K562 (cell line): ENCODE data around the gene ITGBL1. TPM values are rescaled to one million over a fixed set of nuclear protein-coding genes. Genes with fewer than 3 reads are reported as not detected.

Experiments
- ATAC-seq: fragments of 200-7000 bp; cut with Tn5 transposase; 3 replicates; pipeline ENCODE4 v1.9.1; 2020; ENCODE audit warnings: moderate library complexity
- BruUV-seq: library from RNA; stranded (reverse); fragments of 400-500 nt; replicated peaks from 2 replicates; lab custom pipeline; 2021; lab: Mats Ljungman, UMichigan
- CTCF ChIA-PET: fragments of 300-600 bp; formaldehyde crosslinking; extraction: SDS; loops from one replicate; lab custom pipeline; 2021; ENCODE audit warnings: low intra/inter-chr PET ratio; lab: Yijun Ruan, JAX
- POLR2A ChIA-PET: fragments of 300-600, 350-650 bp; sonication (Branson Sonifier 250); formaldehyde crosslinking; extraction: SDS; loops from one replicate; lab custom pipeline; 2021; ENCODE audit warnings: antibody characterized with exemption, inconsistent platforms; lab: Yijun Ruan, JAX
- DNase-seq, 4 experiments: peaks; one replicate each; pipeline versions ENCODE4 v3.0.0 to v3.0.0-alpha.2; 2011 to 2018; ENCODE audit warnings: low spot score in 3 of 4, mixed read lengths in 3 of 4; ENCODE audit errors: extremely low read depth in 1 of 4
- FAIRE-seq: peaks from 2 replicates; lab custom pipeline; 2011; peaks lifted over from hg19 to GRCh38; lab: Jason Lieb, UNC
- H2AFZ ChIP-seq: 2 replicates; pipeline ENCODE4 v1.6.0; 2011; ENCODE audit warnings: low read depth, low read length, control low read depth, inconsistent platforms
- H3K27ac ChIP-seq: fragments of 200-600 bp; 3 replicates; pipeline ENCODE4 v1.8.0; 2011; ENCODE audit warnings: low read depth, mild to moderate bottlenecking, control low read depth, inconsistent platforms, low read length, moderate library complexity, mixed read lengths; ENCODE audit errors: extremely low read depth
- H3K27me3 ChIP-seq, 2 experiments: fragments of 300-600 bp in 1 of 2; 2 replicates in 1 of 2; 3 replicates in 1 of 2; pipeline versions ENCODE4 v1.6.0 to v1.8.0; 2011; ENCODE audit warnings: inconsistent platforms in 2 of 2, low read length in 2 of 2, mild to moderate bottlenecking in 1 of 2, mixed read lengths in 1 of 2, moderate library complexity in 1 of 2; ENCODE audit not compliant: control insufficient read depth in 2 of 2, insufficient read depth in 2 of 2
- H3K36me3 ChIP-seq: fragments of 300-600 bp; 3 replicates; pipeline ENCODE4 v1.8.0; 2011; ENCODE audit warnings: mild to moderate bottlenecking, low read length, inconsistent platforms; ENCODE audit not compliant: control insufficient read depth, insufficient read depth
- H3K4me1 ChIP-seq, 2 experiments: fragments of 200-600 bp in 1 of 2; replicated peaks in 1 of 2; 2 replicates in 1 of 2; 3 replicates in 1 of 2; pipeline versions ENCODE4 v1.5.1 to v1.8.0; 2011; ENCODE audit warnings: inconsistent platforms in 2 of 2, low read length in 2 of 2, mild to moderate bottlenecking in 1 of 2, mixed read lengths in 1 of 2, moderate library complexity in 1 of 2; ENCODE audit not compliant: control insufficient read depth in 2 of 2, insufficient read depth in 2 of 2
- H3K4me2 ChIP-seq: 2 replicates; pipeline ENCODE4 v1.6.1; 2011; ENCODE audit warnings: low read length, control low read depth, inconsistent platforms, mixed read lengths; ENCODE audit not compliant: insufficient read depth
- H3K4me3 ChIP-seq: fragments of 200-600 bp; sonication (generic), shearing (Covaris generic); 2 replicates; pipeline ENCODE4 v1.5.1; 2016; ENCODE audit warnings: control low read depth, inconsistent platforms
- H3K79me2 ChIP-seq: fragments of 200-600 bp; 3 replicates; pipeline ENCODE4 v1.8.0; 2011; ENCODE audit warnings: low read length, inconsistent platforms; ENCODE audit not compliant: control insufficient read depth, insufficient read depth
- H3K9ac ChIP-seq, 2 experiments: 2 replicates each; pipeline versions ENCODE4 v1.6.0 to v1.6.1; 2011; ENCODE audit warnings: low read depth in 2 of 2, low read length in 2 of 2, control low read depth in 1 of 2, inconsistent platforms in 1 of 2, mild to moderate bottlenecking in 1 of 2, mixed read lengths in 1 of 2; ENCODE audit not compliant: insufficient read depth in 1 of 2
- H3K9me1 ChIP-seq: one replicate; pipeline ENCODE4 v1.6.0; 2011; ENCODE audit warnings: inconsistent platforms, mild to moderate bottlenecking, low read length, moderate library complexity; ENCODE audit not compliant: control insufficient read depth, insufficient read depth
- H3K9me3 ChIP-seq: replicated peaks from 2 replicates; pipeline ENCODE4 v1.5.1; 2011; ENCODE audit warnings: low read depth, low read length, inconsistent platforms; ENCODE audit not compliant: control insufficient read depth, insufficient read depth
- H4K20me1 ChIP-seq: replicated peaks from 2 replicates; pipeline ENCODE4 v1.6.1; 2011; ENCODE audit warnings: low read length, inconsistent platforms, mixed read lengths; ENCODE audit not compliant: control insufficient read depth, insufficient read depth
- ATF3 ChIP-seq, 2 experiments: fragments of 450-650 bp in 1 of 2; sonication (generic) in 1 of 2; formaldehyde crosslinking in 1 of 2; IDR thresholded peaks in 1 of 2; conservative IDR thresholded peaks in 1 of 2; 2 replicates each; pipeline versions ENCODE4 v1.6.1 to v1.8.1; 2016 to 2023; ENCODE audit warnings: mild to moderate bottlenecking in 2 of 2, moderate library complexity in 2 of 2, inconsistent platforms in 1 of 2, missing genetic modification reagents in 1 of 2
- CREB3L1 ChIP-seq: fragments of 450-650 bp; IDR thresholded peaks from 2 replicates; pipeline ENCODE4 v1.6.1; 2014; ENCODE audit warnings: low read depth, mild to moderate bottlenecking, moderate library complexity, borderline replicate concordance
- MLLT1 ChIP-seq, 2 experiments: fragments of 450-650 bp; IDR thresholded peaks; 2 replicates each; pipeline ENCODE4 v1.6.1; 2016
- NONO ChIP-seq, 2 experiments: fragments of 200-400 bp in 1 of 2; fragments of 450-650 bp in 1 of 2; formaldehyde crosslinking in 1 of 2; IDR thresholded peaks; 2 replicates each; pipeline ENCODE4 v1.6.1; 2017; ENCODE audit warnings: low read depth in 2 of 2, mild to moderate bottlenecking in 2 of 2, moderate library complexity in 2 of 2, low read length in 1 of 2
- PYGO2 ChIP-seq: fragments of 450-650 bp; IDR thresholded peaks from 2 replicates; pipeline ENCODE4 v1.6.1; 2016; ENCODE audit warnings: mild to moderate bottlenecking, missing genetic modification characterization, moderate library complexity, missing compliant biosample characterization
- SRSF3 ChIP-seq: fragments of 200-400 bp; formaldehyde crosslinking; IDR thresholded peaks from 2 replicates; pipeline ENCODE4 v1.6.1; 2016; ENCODE audit warnings: mild to moderate bottlenecking, low read length, moderate library complexity; ENCODE audit not compliant: insufficient read depth
- TAF7 ChIP-seq: fragments of 450-650 bp; IDR thresholded peaks from 2 replicates; pipeline ENCODE4 v1.6.1; 2016; ENCODE audit warnings: missing genetic modification characterization, missing compliant biosample characterization
- THRA ChIP-seq: fragments of 450-650 bp; IDR thresholded peaks from 2 replicates; pipeline ENCODE4 v1.6.1; 2017; ENCODE audit warnings: mild to moderate bottlenecking, moderate library complexity
- WGBS: fragments of 100-300 bp; shearing (Covaris generic); methylation state at CpG from one replicate; pipeline ENCODE4 v1.1.6; 2016; ENCODE audit warnings: low coverage, mixed read lengths; ENCODE audit not compliant: insufficient coverage; ENCODE audit errors: missing lambda C conversion rate; 5-methylcytosine and 5-hydroxymethylcytosine counted together
- in situ Hi-C: fragments of 300-500 bp; cut with MboI; formaldehyde crosslinking; loops from 4 replicates; pipeline ENCODE4 v1.15.0; 2018; ENCODE audit warnings: inconsistent platforms, mixed read lengths
- intact Hi-C: fragments of 100-400 bp; cut with micrococcal nuclease; formaldehyde crosslinking; loops from 2 replicates; pipeline ENCODE4 v1.14.2; 2022
- polyA plus RNA-seq, 8 experiments: library from polyadenylated mRNA; depleted of rRNA in 4 of 8; stranded (reverse) in 5 of 8; unstranded in 3 of 8; fragments of >200 nt; fragmentation: Nextera tagmentation in 2 of 8; fragmentation: Illumina TruSeq in 1 of 8; extraction: Ambion mirVana in 2 of 8; extraction: Trizol in 1 of 8; gene quantifications; 2 replicates each; pipeline versions ENCODE4 v1.2.1 to v1.2.3, GENCODE V29; 2011 to 2014; ENCODE audit warnings: inconsistent platforms in 1 of 8, missing spikeins in 1 of 8
- total RNA-seq, 7 experiments: library from RNA; depleted of rRNA in 6 of 7; stranded (reverse); fragments of >200 nt in 6 of 7; fragmentation: Illumina TruSeq in 2 of 7; extraction: Trizol in 2 of 7; gene quantifications; 2 replicates each; pipeline versions ENCODE4 v1.2.1 to v1.2.3, GENCODE V29; 2011 to 2021; ENCODE audit warnings: low replicate concordance in 1 of 7

The ITGBL1 gene
- total and polyA plus RNA-seq, 9 of the 15 experiments (the other 6 are each of a cell fraction or from before 2014, with no cell fraction given), result 0.04 to 0.73 (median 0.32) TPM; not detected in 1

- no peak for TF ChIP-seq CREB3L1
- TF ChIP-seq NONO (IDR thresholded peaks at IDR 0.05; ENCODE audit: low read depth in 2 of 2, low read length in 1 of 2), result no peak
These were observed 27.9 kb upstream of the ITGBL1 start (continued) for GRCh38 chr13:101424381-101425155.

- Histone ChIP-seq H3K36me3 (no peaks in the 10 kb centered on the region), H3K27me3 (no peaks in the 10 kb centered on the region), H3K9ac (no peak overlapping the region), H3K27ac (no peak overlapping the region), H3K4me1 (no peaks in the 10 kb centered on the region), H4K20me1 (no peaks in the 10 kb centered on the region), H3K9me3 (no peaks in the 10 kb centered on the region), H2AFZ (no peak overlapping the region), H3K4me3 (no peak overlapping the region), H3K79me2 (no peaks in the 10 kb centered on the region), H3K9me1 (no peaks in the 10 kb centered on the region), H3K4me2 (no peak overlapping the region)
- no peak for ATAC-seq
- no peak for DNase-seq
- CTCF ChIA-PET, result no interaction called here
- no peak for TF ChIP-seq ATF3 (IDR thresholded peaks at IDR 0.05)
- no peak for TF ChIP-seq ATF3 (CRISPR knock-in tag; conservative IDR thresholded peaks at IDR 0.05)
- TF ChIP-seq TAF7, result no peak
- no peak for TF ChIP-seq PYGO2 (tag)
- TF ChIP-seq MLLT1 (IDR thresholded peaks at IDR 0.05), result no peak
- no peak for TF ChIP-seq SRSF3
- no peak for TF ChIP-seq THRA
- POLR2A ChIA-PET, result no interaction called here
- BruUV-seq, result no TSS peak
- in situ Hi-C loops, result no loop called here
- WGBS, result 0% methylated on average over 3 of the region's 3 CpGs
- no peak for FAIRE-seq
- intact Hi-C loops, result no loop called here
These were observed 27.4 kb upstream of the ITGBL1 start for GRCh38 chr13:101425156-101425471.
